Mammary epithelial cell (primary cell): ENCODE results near the gene KIF6.

Source experiments
- CTCF ChIP-seq, 2 donors: IDR thresholded peaks in 1 of 2; conservative IDR thresholded peaks in 1 of 2; 2 replicates each; pipeline ENCODE4 v1.5.1; 2011 to 2012; ENCODE audit warnings: inconsistent platforms in 2 of 2, low read length in 2 of 2, mild to moderate bottlenecking in 2 of 2, control low read depth in 1 of 2, low read depth in 1 of 2; ENCODE audit not compliant: insufficient read depth in 1 of 2; ENCODE audit errors: extremely low read depth in 1 of 2
- EZH2 ChIP-seq: IDR thresholded peaks from 2 replicates; pipeline ENCODE4 v1.6.1; 2012; ENCODE audit warnings: low read length, inconsistent platforms, borderline replicate concordance

- TF ChIP-seq CTCF (conservative IDR thresholded peaks at IDR 0.05 in 1 of 2, IDR thresholded peaks at IDR 0.05 in 1 of 2; ENCODE audit: extremely low read depth in 1 of 2, insufficient read depth in 1 of 2, low read depth in 1 of 2, low read length in 2 of 2) (no peak), EZH2 (no peak)
These were observed 235.1 kb downstream of the KIF6 start for GRCh38 chr6:39490108-39490507.
